Esophagus muscularis mucosa (tissue), 4 donors: ENCODE results near the gene SNRNP27. TPM values are rescaled to one million over a fixed set of nuclear protein-coding genes. Genes with fewer than 3 reads are reported as not detected.
A peak's percentile ranks its signal among the peaks of the same experiment; 100 is the strongest.

Experiments used
- DNase-seq: peaks from one replicate; pipeline ENCODE4 v3.0.0-alpha.2; 2017; ENCODE audit errors: extremely low spot score
- H3K27ac ChIP-seq, 4 donors: fragments of 200-600 bp; sonication (generic); replicated peaks in 1 of 4; 1 replicate in 3 of 4; 2 replicates in 1 of 4; pipeline ENCODE4 v1.5.1; 2016 to 2019; ENCODE audit warnings: mild to moderate bottlenecking in 1 of 4
- H3K27me3 ChIP-seq, 4 donors: fragments of 200-600 bp; sonication (generic); one replicate each; pipeline versions ENCODE4 v1.5.1 to v1.6.0; 2016 to 2019
- H3K36me3 ChIP-seq, 4 donors: fragments of 200-600 bp; sonication (generic); one replicate each; pipeline ENCODE4 v1.5.1; 2016 to 2019
- H3K4me1 ChIP-seq, 4 donors: fragments of 200-600 bp; sonication (generic); one replicate each; pipeline ENCODE4 v1.5.1; 2016 to 2019
- H3K4me3 ChIP-seq, 4 donors: fragments of 200-600 bp; sonication (generic); 1 replicate in 2 of 4; 2 replicates in 2 of 4; pipeline ENCODE4 v1.5.1; 2016 to 2019; ENCODE audit warnings: mild to moderate bottlenecking in 4 of 4, moderate library complexity in 1 of 4
- H3K9me3 ChIP-seq, 4 donors: fragments of 200-600 bp; sonication (generic); 1 replicate in 3 of 4; 2 replicates in 1 of 4; pipeline ENCODE4 v1.5.1; 2016 to 2019
- EP300 ChIP-seq: sonication (generic); formaldehyde crosslinking; IDR thresholded peaks from one replicate; pipeline ENCODE4 v1.6.1; 2017; ENCODE audit warnings: antibody characterized with exemption
- POLR2A ChIP-seq: fragments of 450-650 bp; IDR thresholded peaks from one replicate; pipeline ENCODE4 v1.6.1; 2017; ENCODE audit warnings: antibody characterized with exemption, moderate library complexity, mild to moderate bottlenecking, low read depth
- POLR2AphosphoS5 ChIP-seq, 2 donors: sonication (generic); formaldehyde crosslinking; IDR thresholded peaks; one replicate each; pipeline ENCODE4 v1.6.1; 2017; ENCODE audit warnings: antibody characterized with exemption in 2 of 2
- WGBS: methylation state at CpG from one replicate; pipeline ENCODE4 v1.1.5; 2018; 5-methylcytosine and 5-hydroxymethylcytosine counted together
- intact Hi-C: fragments of 100-400 bp; cut with DNase I; formaldehyde crosslinking; loops from one replicate; pipeline ENCODE4 v1.15.1; 2023
- total RNA-seq, 4 donors: library from RNA; depleted of rRNA; stranded (reverse); fragments of >200 nt; gene quantifications; one replicate each; pipeline versions ENCODE4 v1.1.0 to v1.2.1, GENCODE V29; 2016
- TF ChIP-seq, protein P1 (sequence below), 3 experiments: fragments of 200-600 bp in 2 of 3; fragments of 450-650 bp in 1 of 3; sonication (generic) in 2 of 3; IDR thresholded peaks; one replicate each; pipeline ENCODE4 v1.5.1; 2017 to 2019; ENCODE audit warnings: antibody characterized with exemption in 3 of 3, mild to moderate bottlenecking in 2 of 3, moderate library complexity in 1 of 3

SNRNP27 gene, protein sequence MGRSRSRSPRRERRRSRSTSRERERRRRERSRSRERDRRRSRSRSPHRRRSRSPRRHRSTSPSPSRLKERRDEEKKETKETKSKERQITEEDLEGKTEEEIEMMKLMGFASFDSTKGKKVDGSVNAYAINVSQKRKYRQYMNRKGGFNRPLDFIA
- 10 to 100 TPM; 53.8 to 74.9 (median 62.9) TPM for total RNA-seq

DNA sequence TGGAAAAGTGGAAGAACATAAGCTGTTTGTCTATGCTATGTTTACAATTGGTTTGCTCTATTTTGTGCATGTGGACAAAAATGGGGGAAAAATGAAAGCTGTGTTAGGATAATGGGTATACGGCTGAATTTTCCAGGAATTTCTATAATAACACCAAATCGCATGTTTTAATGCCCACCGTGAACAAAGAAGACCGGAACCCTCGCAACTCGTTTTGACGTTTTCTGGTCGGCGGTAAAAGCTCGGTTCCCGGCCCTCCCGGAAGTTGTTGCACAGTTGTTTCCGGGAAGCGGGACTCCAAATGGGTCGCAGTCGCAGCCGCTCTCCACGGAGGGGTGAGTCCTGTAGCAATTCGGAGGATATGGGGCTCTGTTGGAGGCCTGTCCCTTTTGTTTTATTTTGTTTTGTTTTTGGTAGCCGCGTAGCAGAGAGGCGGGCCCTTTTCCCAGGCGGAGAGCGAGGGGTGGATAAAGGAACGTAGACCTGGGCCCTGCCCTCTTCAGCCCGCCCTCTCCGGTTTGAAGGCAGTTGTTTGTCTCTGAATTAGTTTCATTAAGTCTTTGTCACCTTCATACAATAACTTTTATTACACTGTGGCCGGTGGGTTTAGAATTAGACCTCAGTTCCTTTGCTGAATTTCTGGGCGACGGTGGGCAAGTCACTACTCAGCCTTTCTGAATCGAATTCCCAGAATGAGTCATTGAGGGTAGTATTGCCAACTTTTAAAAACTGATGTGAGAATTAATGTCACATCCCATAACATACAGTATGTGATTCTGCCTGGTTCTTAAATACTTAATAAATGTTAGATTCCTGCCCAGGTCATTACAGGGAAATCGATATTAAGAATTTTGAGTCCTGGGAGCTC is at the start of gene SNRNP27:
Gene SNRNP27, plus strand, starts transcription at position 273 of the 868 bp plus-strand sequence. Its CDS starts 29 bp downstream, at position 302.
- Histone ChIP-seq H3K4me1 (peaks cover 16 to 24% (median 23%) of the 10 kb centered on the region in 4 donors), H3K4me3 (peak within 1 kb of the TSS; percentile 68 to 83 (median 72)), H3K9me3 (peaks cover 0 to 4% (median 0%) of the 10 kb centered on the region in 4 donors), H3K36me3 (peaks cover 21 to 36% (median 28%) of the 10 kb centered on the region in 4 donors), H3K27me3 (no peaks in the 10 kb centered on the region), H3K27ac (peak within 1 kb of the TSS; percentile 75 to 89 (median 82))
- TF ChIP-seq EP300 (no peak), POLR2AphosphoS5 (IDR thresholded peaks at IDR 0.05) (peak; percentile 83 to 86), POLR2A (no peak)
- DNase-seq = peak; percentile 96
- under 1% methylated on average over 32 of the region's 32 CpGs for WGBS
- intact Hi-C loops = no loop called here

DNA sequence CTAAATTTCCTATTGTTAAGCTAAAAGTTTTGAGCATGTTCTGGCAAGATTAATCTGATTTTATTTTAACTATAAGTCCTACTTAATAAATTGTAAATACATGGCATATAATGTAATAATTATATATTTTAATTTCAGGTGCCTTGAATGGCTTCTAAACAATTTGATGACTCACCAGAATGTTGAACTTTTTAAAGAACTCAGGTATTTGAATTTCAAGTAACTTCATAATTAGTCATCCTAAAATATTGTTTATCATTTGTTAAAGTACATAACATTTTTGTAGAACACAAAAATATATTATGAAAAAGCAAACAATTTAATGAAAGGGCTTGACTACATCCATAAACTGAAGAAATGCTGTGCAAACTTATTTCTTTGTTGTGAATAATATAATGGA is 49.8 kb upstream of the SNRNP27 start:
- no peaks in the 10 kb centered on the region for H3K27me3 ChIP-seq
- DNase-seq = no peak
- no peak overlapping the region for H3K27ac ChIP-seq
- H3K4me1 ChIP-seq = no peaks in the 10 kb centered on the region
- TF ChIP-seq, protein P1, sequence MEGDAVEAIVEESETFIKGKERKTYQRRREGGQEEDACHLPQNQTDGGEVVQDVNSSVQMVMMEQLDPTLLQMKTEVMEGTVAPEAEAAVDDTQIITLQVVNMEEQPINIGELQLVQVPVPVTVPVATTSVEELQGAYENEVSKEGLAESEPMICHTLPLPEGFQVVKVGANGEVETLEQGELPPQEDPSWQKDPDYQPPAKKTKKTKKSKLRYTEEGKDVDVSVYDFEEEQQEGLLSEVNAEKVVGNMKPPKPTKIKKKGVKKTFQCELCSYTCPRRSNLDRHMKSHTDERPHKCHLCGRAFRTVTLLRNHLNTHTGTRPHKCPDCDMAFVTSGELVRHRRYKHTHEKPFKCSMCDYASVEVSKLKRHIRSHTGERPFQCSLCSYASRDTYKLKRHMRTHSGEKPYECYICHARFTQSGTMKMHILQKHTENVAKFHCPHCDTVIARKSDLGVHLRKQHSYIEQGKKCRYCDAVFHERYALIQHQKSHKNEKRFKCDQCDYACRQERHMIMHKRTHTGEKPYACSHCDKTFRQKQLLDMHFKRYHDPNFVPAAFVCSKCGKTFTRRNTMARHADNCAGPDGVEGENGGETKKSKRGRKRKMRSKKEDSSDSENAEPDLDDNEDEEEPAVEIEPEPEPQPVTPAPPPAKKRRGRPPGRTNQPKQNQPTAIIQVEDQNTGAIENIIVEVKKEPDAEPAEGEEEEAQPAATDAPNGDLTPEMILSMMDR (IDR thresholded peaks at IDR 0.05) = no peak
- TF ChIP-seq POLR2AphosphoS5 (IDR thresholded peaks at IDR 0.05) = no peak
- no peak overlapping the region for H3K4me3 ChIP-seq
- H3K36me3 ChIP-seq = peaks cover 13 to 81% (median 35%) of the 10 kb centered on the region in 4 donors
- intact Hi-C loops = no loop called here
- H3K9me3 ChIP-seq = no peaks in the 10 kb centered on the region

DNA sequence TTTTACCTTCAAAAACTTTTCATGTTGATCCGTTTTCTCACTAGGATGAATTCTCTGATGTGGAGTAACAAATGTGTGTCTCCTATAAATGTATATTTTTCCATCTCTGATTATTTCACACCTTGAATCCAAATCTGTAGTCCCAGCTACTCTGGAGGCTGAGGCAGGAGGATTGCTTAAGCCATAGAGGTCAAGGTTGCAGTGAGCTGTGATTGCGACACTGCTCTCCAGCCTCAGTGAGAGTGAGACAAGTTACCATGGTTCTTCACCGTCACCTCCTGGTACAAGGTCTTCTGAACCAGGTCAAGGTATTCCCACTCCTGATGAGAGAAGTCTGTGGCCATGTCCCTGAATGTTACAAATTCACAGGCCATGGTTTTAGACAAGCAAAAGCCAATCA is 49.2 kb upstream of the SNRNP27 start:
- no peaks in the 10 kb centered on the region for H3K27me3 ChIP-seq
- H3K4me3 ChIP-seq = no peak overlapping the region
- WGBS = 93% methylated on average over 3 of the region's 3 CpGs
- H3K9me3 ChIP-seq = no peaks in the 10 kb centered on the region
- H3K36me3 ChIP-seq = peaks cover 13 to 82% (median 34%) of the 10 kb centered on the region in 4 donors
- H3K4me1 ChIP-seq = no peaks in the 10 kb centered on the region
- TF ChIP-seq, protein P1 (IDR thresholded peaks at IDR 0.05) = no peak
- TF ChIP-seq POLR2AphosphoS5 (IDR thresholded peaks at IDR 0.05) = no peak
- TF ChIP-seq EP300 = no peak
- TF ChIP-seq POLR2A = no peak
- DNase-seq = no peak
- intact Hi-C loops = no loop called here
- no peak overlapping the region for H3K27ac ChIP-seq

DNA sequence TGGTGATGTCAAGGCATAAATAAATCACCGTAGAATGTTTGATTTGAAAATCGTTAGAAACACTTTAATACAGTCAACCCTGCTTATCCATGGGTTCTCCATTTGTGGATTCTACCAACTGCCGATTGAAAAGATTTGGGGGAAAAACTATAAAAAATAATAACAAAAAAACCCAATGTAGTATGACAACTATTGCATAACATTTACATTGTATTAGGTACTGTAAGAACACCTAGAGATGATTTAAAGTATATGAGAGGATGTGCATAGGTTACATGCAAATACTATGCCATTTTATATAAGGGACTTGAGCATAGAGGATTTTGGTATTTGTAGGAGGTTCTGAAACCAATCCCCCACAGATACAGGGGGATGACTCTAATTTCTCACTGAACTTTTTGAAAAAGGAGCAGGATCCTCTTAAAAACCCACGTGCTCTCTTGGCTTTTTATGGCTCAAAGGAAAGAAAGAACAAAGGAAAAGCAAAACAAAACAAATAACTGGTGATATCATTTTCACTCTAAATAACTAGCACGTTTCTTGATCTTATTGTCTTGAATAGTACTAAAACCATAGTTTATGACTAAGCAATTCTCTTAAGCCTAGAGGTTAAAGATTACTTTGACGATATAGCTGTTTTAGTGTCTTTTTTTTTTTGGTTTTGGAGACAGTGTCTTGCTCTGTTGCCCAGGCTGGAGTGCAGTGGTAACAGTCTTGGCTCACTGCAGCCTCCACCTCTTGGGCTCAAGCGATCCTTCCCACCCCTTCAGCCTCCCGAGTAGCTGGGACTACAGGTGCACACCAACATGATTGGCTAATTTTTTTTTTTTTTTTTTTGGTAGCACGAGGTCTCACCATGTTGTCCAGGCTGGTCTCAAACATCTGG is 47.3 kb upstream of the SNRNP27 start:
- 89% methylated on average over 9 of the region's 9 CpGs for WGBS
- peaks cover 17 to 81% (median 34%) of the 10 kb centered on the region in 4 donors for H3K36me3 ChIP-seq
- no peak overlapping the region for H3K4me3 ChIP-seq
- intact Hi-C loops = no loop called here
- H3K27me3 ChIP-seq = no peaks in the 10 kb centered on the region
- H3K9me3 ChIP-seq = no peaks in the 10 kb centered on the region
- no peak for DNase-seq
- TF ChIP-seq POLR2A (no peak), EP300 (no peak), POLR2AphosphoS5 (IDR thresholded peaks at IDR 0.05) (no peak)
- TF ChIP-seq, protein P1 (IDR thresholded peaks at IDR 0.05) = no peak
- no peaks in the 10 kb centered on the region for H3K4me1 ChIP-seq
- H3K27ac ChIP-seq = no peak overlapping the region
